GM12864 (cell line): ENCODE measurements around the gene ERVK3-1.

Source experiments
- DNase-seq: peaks from one replicate; pipeline ENCODE4 v3.0.0-alpha.2; 2011; ENCODE audit warnings: low read depth
- H3K4me3 ChIP-seq: 2 replicates; pipeline ENCODE4 v1.5.1; 2011; ENCODE audit warnings: mild to moderate bottlenecking, low read depth, low read length, control low read depth
- CTCF ChIP-seq: IDR thresholded peaks from 2 replicates; pipeline ENCODE4 v1.5.1; 2011; ENCODE audit warnings: low read depth, mild to moderate bottlenecking, moderate library complexity, low read length, control low read depth, inconsistent platforms; ENCODE audit errors: missing control alignments

ERVK3-1 gene

GRCh38 chr19:58351990-58352755, 47.0 kb downstream of the ERVK3-1 start:
- no peak overlapping the region for H3K4me3 ChIP-seq
- DNase-seq, result no peak
- TF ChIP-seq CTCF, result no peak

- no peak within 1 kb of the TSS for H3K4me3 ChIP-seq
- TF ChIP-seq CTCF, result no peak
- DNase-seq, result no peak
These were observed 47.8 kb downstream of the ERVK3-1 start, which contains the start of gene A1BG for GRCh38 chr19:58352760-58353671. Gene A1BG, minus strand, starts transcription at chr19:58353492. Its CDS starts 55 bp downstream, at chr19:58353437.

- H3K4me3 ChIP-seq, result no peak overlapping the region
- no peak for DNase-seq
- TF ChIP-seq CTCF, result no peak
These were observed 48.7 kb downstream of the ERVK3-1 start for GRCh38 chr19:58353717-58354477.

GRCh38 chr19:58354478-58355030, 49.4 kb downstream of the ERVK3-1 start:
- TF ChIP-seq CTCF, result no peak
- H3K4me3 ChIP-seq, result no peak overlapping the region
- DNase-seq, result no peak

GRCh38 chr19:58355215-58355796, 50.1 kb downstream of the ERVK3-1 start:
- TF ChIP-seq CTCF, result no peak
- H3K4me3 ChIP-seq, result no peak overlapping the region
- DNase-seq, result no peak
